NOMO-1 (cell line): ENCODE data around the gene ADGRB2.

Experiments
- DNase-seq, 2 experiments: peaks; one replicate each; lab custom pipeline; 2025; ENCODE audit not compliant: unreplicated experiment in 2 of 2; lab: John Stamatoyannopoulos, UW

The ADGRB2 gene

DNA sequence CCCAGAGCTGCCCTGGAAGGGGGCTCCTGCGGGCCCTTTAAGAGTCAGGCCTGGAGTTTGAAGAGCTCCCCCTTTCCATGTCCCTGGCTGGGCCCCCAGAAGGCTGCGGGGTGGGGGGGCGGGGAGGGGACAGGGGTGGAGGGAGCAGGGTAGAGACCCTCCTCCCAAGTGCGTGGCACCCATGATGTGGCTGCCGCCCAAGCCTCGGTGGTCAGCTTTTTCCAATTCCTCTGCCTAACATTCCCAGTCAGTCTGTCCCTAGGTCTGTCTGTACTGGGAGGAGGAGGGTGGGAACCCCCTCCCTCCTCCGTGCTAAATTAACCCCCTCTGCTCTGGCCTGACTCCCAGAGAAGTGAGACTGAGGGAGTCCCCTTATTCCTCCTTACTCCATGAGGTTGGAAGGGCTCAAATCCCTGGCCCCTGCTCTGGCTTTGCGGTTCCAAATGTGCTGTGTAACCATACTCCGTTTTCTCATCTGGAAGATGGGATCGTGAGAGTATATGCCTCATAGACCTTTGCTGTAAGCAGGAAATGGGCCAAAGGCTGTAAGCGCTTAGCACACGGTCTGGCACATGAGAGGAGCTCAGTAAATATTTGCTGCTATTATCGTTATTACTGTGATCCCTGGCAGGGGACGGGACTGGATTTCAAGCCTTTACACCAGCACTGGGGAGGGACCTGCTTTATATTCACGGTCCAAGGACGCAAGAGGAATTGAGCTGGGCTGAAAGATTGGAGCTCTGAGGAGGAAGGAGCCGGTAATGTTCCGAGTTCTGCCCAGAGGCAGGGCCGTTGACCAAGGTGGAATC lies 59.7 kb downstream of the ADGRB2 start:
- no peak for DNase-seq

DNA sequence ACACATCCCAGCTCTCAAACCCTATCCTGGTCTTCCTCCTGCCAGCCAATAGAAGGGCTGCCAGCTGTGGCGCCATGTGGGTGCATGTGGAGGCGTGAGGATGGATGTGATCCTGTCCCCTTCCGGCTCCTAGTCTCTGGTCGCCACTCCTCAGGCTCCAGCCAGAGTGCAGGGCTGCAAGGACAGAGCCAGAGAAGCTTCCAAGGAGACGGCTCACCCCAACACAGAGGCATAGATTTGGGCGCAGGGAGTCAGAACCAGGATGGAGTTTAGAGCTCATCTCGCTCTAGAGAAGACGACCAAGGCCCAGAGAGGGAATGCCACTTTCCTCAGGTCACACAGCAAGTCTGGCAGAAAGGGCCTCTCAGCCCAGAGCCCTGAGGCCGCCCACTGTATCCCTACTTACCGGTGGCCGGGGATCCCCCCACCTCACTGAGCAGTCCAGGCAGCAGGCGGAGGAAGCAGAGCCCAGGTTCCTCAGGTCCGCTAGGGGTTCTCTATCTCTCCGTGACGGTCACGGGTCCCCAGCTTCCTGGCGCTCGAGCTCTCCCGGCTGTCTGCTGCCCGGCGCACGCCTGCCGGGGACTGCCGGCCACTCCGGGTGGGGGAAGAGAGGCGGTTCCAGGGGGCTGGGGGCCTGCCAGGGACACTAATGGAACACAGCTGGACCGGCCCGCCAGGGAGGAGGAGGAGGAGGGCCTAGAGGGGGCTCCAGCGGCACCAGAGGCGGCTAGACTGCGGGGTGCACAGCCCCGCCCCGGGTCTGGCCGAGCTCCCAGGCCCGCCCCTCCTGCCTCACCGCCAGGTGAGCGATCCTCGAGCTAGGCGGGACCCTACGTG lies 60.5 kb downstream of the ADGRB2 start, which contains the start of gene COL16A1:
Gene COL16A1, minus strand, starts transcription at position 587 of the 840 bp plus-strand sequence. CDS start 1,824 bp downstream, outside the sequence.
- no peak for DNase-seq

DNA sequence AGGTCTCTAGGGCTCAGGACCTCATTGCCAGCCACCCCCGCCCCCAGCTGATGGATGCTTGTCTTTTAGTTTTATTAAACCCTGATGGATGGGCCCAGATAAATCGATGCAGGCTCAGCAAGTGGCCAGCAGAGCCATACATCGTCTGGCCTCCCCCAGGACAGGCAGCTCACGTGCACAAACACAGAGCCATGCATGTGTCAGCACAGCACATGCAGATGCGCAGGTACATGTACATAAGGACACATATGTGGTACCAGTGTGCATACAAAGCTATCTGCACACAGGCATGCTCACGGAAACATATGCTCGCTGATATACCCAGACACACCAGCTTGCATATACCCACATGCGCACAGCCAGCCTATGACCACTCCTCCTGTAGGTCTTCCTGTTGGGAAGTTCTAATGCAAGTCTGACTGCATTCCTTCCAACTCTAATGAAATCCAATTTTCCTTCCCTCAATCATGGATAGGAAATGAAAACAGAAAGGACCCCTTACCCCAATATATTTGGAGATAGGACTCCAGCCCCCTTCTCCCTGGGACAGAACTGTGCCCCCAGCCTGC lies 61.2 kb downstream of the ADGRB2 start:
- no peak for DNase-seq

DNA sequence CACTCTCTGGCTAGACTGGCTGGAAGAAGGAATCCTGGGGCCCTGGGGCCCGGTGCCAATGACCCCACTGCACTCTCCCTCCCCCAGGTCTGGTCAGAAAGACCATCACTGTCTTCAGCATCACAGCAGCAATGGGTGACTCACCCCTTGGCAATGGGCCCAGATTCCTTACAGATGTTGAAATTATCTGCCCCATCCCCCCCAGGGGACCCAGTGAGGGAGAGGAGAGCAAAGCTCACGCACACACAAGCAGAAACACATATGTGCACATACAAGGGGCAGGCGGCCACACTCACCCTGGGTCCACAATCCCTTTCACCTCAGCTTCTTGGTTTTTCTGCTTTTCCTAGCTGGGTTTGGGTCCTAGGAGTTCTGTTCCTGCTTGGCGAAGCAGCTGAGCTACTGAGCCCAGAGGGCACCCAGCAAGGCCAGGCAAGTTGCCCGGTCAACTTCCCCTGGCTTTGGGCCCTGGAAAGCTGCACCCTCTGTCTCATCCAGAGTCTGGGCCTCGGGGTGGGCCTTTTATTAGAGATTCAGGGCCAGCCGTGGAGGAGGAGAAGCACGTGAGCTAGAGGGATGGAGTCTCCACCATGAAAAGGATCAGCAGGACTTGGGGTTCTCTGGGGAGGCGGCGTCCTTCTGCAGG lies 62.9 kb downstream of the ADGRB2 start:
- no peak for DNase-seq

DNA sequence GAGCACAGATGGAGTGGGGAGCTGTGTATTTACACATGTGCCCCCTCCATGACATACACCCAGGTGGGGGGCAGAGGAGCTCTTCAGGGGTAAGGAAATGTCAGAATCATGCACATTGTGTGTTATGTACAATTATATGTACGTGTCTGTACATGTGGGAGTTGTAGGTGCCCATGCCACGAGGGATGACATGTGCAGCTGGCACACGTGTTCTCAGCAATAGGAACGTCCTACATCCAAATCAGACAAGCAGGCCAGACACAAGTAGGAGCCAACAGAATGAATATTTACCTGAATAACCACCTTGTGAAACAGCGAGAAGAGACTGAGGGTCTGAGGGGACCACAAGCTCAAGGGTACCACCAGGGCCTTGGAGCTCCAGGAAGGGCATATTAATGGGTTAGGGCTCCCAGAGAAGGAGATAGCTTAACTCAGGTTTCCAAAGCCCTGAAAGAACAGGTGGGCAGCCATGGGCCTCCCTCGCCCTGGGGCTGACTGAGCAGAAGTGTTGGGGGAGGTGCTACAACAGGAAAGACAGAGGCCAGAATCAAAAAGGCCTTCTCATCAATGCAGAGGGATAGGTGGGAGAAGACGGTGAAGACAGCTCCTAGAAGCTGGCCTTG lies 63.6 kb downstream of the ADGRB2 start:
- DNase-seq = no peak

DNA sequence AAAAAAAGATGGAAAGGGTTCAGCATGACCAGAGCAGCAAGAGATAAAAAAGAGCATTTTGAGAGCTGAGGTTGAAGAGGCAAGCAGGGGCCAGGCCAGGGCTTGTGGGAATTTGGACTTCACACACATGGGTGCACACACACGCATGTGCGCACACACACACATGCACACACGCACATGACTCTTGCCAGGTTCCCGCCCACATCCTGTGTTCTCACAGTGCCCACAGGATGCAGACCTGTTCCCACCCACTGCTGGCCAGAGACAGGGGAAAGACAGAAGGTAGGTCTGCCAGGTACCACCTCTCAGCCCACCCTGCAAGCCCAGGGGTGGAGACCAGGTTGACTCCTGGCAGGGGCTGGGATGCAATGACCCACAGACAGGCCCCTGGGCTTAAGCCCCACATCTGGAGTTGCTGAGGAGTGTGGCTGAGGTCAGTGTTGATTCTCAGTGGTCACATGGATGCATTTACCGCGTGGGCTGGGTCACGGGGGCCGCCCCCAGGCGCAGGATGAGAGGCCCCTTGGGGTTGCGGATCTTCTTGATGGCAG lies 64.7 kb downstream of the ADGRB2 start:
- DNase-seq = no peak

DNA sequence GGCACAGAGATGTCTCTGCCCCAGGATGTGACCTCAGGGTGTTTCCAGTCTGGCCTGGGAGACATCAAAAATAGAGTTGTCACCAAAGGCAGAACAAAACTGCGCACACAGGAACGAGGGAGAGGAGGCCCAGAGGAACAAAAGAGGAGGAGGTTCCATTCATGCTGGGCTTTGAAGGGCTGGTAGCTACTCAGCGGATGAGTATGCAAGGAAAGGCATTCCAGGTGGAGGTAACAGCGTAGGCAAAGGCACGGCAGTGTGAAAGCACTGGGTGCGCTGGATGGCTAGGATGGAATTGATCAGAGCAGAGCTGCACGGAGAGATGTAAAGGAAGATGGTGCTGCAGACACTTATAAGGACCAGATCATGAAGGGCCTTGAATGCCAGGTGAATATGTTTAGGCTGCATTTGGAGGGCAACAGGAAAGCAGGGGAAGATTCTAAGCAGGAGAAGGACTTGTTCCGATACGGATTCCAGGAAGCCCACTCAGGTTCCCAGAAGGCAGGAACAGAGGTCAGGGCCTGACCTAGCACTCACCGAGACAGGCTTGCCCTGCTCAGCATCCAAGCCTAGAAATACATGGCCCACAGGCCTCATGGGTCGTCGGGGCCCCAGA lies 66.7 kb downstream of the ADGRB2 start:
- no peak for DNase-seq

DNA sequence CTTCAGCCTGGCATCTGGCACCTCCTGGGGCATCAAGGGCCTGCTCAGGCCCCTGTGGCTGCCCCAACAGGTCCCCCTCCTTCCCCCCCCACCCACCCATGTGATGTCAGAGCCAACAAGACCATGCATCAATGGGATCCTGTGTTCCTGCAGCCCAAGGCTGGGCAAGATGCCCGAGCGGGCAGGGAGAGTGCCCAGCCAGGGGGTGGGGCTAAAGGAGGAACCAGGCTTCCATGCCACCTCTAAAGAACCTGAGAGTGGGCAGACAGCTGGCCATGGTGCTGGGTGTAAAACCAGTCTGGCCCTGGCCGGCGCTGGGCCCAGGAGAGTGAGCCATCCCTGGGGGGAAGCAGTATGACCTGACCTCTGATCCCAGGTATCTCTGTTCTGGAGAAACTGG lies 67.9 kb downstream of the ADGRB2 start:
- DNase-seq = no peak

DNA sequence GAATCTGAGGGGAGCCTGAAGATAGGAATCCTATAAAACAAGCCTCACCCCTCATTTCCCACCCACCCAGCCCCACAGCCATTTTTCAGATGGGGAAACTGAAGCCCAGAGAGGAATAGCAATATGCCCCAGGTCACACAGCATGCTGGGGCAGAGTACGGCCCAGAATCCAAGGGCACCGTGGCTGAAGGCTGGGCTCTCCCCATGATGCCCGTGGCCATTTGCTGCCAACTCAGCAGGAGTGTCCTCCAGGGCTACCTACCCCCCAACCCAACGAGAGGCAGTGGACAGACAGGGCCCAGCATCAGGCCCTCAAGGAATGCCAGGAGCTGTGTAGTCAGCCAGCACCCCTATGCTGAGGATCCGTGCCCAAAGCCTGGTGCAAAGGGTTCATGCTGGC lies 68.8 kb downstream of the ADGRB2 start:
- no peak for DNase-seq

DNA sequence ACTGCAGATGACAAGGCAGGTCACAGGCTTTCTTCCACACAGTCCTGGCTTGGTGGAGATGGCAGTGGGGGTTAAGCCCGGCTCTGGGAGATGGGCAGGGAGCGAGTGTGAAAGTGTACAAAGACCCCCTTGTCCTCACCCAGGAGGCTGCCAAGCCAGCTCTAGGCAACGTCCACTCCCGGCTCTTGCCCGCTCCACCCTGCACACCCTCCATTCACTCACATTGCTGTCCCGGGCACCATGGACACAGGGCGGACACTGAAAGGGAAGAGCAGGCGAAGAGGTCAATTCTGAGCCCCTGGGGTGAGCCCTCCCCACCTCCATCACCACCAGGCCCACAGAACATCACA lies 69.2 kb downstream of the ADGRB2 start:
- no peak for DNase-seq

DNA sequence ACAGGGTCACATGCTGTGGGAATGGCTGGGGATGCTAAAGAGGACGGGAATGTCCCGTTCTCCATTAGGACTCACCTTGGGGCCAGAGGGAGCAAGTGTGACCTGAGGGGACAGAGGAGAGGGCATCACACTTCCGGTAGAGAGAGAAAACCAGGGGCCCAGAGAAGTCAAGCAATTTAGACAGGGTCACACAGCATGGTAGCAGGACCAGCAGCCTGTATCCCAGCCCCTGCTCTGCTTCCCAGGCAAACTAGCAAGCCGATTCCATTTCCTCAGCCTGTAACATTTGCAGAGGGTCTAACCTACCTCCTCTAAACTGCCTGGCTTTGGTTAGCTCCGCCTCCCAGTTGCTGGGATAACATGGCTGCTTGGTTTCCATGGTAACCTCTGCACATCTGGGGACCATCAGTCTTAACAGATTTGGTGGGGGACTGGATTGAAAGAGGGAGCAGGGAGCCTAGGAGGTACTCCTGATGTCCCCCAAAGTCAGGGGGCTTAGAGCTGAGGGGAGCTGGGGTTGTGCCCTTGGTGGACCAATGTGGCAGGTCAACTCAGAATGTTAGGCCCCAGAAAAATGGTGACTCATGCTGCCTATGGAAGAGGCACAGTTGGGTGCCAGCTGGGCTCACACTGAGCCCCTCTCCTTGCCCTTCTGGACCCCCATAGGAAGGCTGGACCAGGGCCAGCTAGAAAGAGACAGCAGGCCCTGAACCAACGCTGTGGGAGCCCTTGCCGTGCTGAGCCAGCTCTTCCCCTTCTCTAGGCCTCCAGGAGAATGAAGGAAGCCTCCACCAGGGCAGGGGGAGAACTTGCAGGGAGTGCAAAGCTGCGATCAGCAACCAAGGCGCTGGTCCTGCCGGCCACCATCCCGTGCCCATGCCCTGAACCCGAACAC lies 69.8 kb downstream of the ADGRB2 start:
- no peak for DNase-seq

DNA sequence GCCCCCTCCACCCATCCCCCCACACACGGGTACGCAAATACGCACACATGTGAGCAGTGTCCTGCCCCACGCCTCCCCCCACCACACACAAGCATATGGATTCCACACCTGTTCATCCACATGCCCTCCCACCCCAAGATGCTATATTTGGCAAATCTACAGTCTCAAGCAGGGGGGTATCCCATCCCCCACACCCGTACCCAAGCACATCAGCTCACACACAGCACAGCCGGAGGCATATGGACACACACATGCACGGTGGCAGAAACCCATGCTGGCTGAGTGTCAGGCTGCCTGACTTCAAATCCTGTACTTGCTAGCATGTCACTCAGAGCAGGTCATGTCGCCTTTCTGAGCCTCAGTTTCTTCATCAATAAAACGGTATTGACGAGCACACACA lies 70.9 kb downstream of the ADGRB2 start:
- DNase-seq = no peak

DNA sequence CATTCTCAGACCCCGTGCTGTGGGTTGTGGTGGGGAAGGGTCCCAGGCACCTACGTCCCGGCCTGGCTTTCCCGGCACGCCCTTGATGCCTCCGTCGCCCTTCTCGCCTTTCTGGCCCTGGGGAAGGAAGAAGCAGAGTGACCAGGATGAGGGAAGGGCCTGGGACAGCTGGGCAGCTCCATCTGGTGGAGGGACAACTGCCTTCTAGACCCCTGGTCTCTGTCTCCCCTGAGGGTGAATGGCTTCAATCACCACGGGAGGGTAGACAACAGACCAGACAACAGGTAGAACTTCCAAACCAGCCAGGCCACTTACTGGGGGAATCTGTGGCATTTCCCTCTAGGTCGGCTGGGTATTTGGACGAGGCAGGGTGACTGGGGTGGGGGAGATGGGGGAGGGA lies 72.2 kb downstream of the ADGRB2 start:
- no peak for DNase-seq

DNA sequence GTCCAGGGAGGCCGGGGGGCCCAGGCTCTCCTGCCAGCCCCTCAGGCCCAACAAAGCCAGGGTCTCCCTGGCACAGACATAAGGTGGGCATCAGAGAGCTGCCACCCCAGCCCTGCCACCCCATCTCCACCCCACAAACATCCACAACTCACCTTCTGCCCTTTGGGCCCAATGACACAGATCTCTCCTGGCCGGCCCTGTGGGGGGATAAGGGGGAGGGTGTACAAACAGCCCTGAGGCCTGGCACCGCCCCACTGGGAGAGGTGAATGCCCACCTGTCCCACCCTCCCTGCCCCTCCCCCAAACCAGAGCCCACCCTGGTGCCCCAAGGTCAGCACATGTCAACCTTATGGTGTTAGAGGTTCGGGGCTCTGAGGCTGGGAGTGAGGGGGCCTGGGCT lies 72.7 kb downstream of the ADGRB2 start:
- no peak for DNase-seq

DNA sequence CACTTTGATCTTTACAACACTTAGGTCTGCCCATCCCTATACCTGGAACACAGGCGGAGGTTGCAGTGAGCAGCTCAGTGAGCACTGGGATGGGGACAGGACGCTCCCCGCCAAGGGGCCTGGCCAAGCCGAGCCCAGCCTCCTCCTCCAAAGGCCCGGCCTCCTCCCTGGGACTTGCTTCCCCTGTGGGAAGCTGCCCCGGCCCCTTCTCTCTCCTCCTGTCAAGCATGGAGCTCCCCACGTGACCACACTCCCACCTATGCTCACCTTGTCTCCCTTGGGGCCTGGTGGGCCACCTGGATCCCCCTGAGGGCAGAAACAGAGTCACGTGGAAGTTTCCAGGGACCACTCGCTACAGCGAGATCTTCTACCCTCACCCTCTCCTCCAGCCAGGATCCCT lies 73.2 kb downstream of the ADGRB2 start:
- DNase-seq = no peak

DNA sequence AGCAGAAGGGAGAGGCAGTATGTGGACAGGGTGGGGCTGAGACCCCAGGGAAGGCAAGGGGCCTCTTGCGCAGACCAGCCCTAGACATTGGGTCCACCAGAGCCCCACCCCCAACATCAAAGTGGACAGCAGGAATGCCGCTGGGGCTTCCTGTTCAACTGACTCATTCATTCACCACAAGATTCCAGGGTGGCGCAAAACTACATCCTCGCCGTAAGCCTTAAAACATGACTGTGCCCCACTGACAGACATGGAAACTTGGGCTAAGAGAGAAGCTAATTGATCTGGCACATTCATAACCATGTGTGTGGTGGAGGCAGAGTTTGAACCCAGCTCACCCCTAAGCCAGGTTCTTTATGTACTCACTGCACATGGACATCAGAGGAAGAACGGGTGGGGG lies 74.3 kb downstream of the ADGRB2 start:
- no peak for DNase-seq

DNA sequence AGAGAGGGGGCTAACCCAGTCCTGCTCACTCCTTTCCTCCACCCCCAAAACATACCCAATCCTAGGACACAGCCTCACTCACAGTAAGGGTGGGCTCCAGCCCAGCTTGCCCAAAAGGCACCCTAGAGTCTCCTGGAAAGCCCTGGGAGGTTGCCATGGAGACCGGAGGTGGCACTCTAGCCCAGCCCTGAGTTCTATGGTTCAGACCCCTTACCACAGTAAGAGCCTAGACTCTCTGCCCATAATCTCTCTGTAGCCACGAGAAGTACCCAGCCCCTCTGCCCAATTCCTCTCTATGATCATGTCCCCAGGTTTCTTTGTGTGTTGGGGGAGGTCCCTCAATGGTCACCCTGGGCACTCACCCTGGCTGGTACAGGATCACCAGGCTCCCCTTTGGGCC lies 74.8 kb downstream of the ADGRB2 start:
- no peak for DNase-seq

DNA sequence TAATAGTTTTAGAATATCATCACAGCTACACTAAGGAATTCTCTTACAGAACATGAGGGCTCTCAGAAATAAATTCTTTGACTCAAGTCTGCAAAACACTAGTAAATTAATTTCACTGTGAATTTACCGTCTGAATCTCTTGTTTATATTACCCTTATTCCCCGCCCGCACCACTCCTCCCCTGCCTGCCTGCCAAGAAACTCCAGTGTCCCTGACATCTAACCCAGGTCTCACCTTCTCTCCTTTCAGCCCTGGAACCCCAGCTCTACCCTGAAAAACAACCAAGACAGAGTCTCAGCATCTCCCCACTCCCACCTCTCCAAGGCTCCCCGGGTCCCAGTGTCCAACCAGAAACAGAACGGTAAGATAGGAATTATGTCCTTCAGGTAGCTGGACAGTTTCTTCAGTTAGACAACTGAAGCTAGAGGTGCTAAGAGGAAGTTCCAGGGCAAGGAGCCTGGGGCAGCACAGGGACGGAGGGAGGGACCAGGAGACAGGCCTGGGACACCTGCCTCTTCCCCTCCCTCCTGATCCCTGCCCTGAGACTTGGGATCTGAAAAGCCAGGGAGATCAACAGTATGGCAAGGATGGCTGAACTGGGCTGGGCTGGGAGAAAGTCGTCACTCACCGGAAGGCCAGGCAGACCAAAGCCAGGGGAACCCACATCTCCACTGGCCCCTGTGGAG lies 75.8 kb downstream of the ADGRB2 start:
- DNase-seq = no peak

DNA sequence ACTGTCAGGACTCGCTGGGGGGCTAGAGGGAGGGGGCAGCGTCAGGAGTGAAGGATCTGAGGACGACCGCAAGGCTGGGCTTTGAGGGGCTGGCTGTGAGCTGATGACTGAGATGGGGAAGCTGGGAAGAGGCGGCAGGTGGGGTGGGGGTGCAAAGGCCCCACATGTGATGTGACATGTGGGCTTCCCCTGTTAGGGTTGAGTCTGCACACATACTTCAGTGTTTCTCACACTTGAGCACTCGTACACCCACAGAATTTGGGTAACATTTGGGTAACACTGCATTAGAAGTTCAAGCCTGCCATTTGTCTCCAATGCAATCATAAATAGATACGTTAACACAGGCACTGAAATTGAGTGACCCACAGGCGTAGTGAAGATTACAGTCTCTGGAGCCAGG lies 76.5 kb downstream of the ADGRB2 start:
- DNase-seq = no peak
